NCI-H69 (cell line): ENCODE measurements around the gene NUBP1.

ENCODE experiments used
- DNase-seq: peaks from one replicate; lab custom pipeline; 2025; lab: John Stamatoyannopoulos, UW

Gene NUBP1

GRCh38 chr16:10806698-10807097, 63.1 kb downstream of the NUBP1 start:
- no peak for DNase-seq

DNA sequence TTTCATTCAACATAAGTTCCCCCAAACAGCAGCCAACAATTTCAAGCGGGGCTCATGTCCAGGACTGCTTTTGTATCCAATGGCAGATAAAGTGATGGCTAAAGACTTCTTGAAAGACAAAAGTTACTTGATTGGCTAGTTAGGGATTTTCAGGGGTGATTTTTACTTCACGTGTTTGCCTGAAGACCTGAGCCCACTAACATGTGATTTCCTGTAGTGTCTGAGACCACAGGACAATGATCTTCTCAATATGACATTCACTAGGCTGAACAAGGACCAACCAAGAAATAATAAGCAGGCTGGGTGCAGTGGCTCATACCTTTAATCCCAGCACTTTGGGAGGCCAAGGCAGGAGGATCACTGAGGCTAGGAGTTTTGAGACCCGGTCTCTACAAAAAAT, 64.6 kb downstream of the NUBP1 start:
- no peak for DNase-seq

- DNase-seq = no peak
These were observed 65.2 kb downstream of the NUBP1 start for GRCh38 chr16:10808850-10809249.

GRCh38 chr16:10809706-10810105, 66.1 kb downstream of the NUBP1 start:
- no peak for DNase-seq

- DNase-seq = no peak
These were observed 68.9 kb downstream of the NUBP1 start for GRCh38 chr16:10812312-10813098.

DNA sequence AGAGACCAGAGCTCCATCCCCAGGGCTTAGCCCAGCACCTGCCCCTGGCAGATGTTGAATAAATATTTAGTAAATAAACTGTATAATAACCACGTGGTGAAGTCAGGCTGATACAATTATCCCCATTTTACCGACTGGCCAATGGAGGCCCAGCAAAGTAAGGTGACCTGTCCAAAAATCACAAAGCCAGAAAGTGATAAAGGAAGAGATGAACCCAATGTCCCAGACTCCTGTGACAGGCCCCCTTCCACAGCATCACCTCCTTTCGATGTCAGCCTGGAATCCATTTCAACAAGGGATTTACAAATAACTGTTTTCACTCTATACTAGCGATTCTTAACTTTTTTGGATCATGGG, 69.4 kb downstream of the NUBP1 start:
- no peak for DNase-seq

DNA sequence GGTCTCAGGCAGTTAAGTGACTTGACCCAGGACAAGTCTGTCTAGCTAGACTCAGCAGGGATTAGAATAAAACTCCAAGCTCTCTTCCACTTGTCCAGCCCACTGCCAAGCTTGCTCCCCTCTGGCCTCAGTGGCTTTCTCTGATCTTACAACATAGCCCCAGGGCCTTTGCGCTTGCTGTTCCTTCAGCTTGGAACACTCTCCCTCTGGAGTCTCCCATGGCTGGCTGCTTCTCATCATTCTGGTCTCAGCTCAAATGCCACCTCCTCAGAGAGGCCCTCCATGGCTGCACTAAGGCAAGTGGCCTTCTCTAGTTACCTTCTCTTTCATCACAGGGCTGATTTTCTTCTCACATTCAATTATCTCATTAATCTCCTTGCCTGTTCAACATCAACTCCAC, 73.9 kb downstream of the NUBP1 start:
- DNase-seq = peak; percentile 11

- DNase-seq = peak; percentile 41
These were observed 74.6 kb downstream of the NUBP1 start, which contains the start of gene TVP23A for GRCh38 chr16:10817963-10818941. Gene TVP23A (minus strand): TSS chr16:10818794. CDS start chr16:10818493, 301 bp downstream.
